Tibial nerve (tissue), 4 donors: ENCODE data around the gene NBPF4.
"Not testable (repeated sequence)": the region's sequence is repeated elsewhere in the genome, so short reads cannot be mapped to it uniquely, and the experiment has no call there.

Experiments used
- EP300 ChIP-seq, 2 donors: sonication (generic); formaldehyde crosslinking; IDR thresholded peaks; one replicate each; pipeline ENCODE4 v1.6.1; 2017; ENCODE audit warnings: antibody characterized with exemption in 2 of 2, mild to moderate bottlenecking in 1 of 2
- POLR2A ChIP-seq, 2 donors: fragments of 450-650 bp; IDR thresholded peaks; one replicate each; pipeline ENCODE4 v1.6.1; 2017; ENCODE audit warnings: antibody characterized with exemption in 2 of 2, mild to moderate bottlenecking in 2 of 2, moderate library complexity in 2 of 2
- TF ChIP-seq, protein P1 (sequence below), 5 experiments: fragments of 200-600 bp in 3 of 5; fragments of 450-650 bp in 2 of 5; sonication (generic) in 3 of 5; IDR thresholded peaks; one replicate each; pipeline ENCODE4 v1.5.1; 2016 to 2019; ENCODE audit warnings: antibody characterized with exemption in 5 of 5, mild to moderate bottlenecking in 3 of 5, moderate library complexity in 2 of 5

DNA sequence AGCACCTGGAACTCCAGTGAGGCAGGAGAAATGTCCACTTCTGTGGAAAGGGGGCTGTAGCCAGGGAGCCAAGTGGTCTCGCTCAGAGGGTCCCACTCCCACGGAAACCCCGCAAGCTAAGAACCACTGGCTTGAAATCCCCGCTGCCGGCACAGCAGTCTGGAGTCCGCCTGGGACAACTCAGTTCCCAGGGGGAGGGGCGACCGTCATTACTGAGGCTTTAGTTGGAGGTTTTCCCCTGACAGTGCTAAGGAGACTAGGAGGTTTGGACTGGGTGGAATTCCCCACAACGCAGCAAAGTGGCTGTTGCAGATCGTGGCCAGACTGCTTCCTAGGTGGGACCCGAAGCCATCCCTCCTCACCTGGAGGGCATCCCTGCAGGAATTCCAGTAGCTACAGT, 18.1 kb upstream of the NBPF4 start:
- TF ChIP-seq, protein P1, sequence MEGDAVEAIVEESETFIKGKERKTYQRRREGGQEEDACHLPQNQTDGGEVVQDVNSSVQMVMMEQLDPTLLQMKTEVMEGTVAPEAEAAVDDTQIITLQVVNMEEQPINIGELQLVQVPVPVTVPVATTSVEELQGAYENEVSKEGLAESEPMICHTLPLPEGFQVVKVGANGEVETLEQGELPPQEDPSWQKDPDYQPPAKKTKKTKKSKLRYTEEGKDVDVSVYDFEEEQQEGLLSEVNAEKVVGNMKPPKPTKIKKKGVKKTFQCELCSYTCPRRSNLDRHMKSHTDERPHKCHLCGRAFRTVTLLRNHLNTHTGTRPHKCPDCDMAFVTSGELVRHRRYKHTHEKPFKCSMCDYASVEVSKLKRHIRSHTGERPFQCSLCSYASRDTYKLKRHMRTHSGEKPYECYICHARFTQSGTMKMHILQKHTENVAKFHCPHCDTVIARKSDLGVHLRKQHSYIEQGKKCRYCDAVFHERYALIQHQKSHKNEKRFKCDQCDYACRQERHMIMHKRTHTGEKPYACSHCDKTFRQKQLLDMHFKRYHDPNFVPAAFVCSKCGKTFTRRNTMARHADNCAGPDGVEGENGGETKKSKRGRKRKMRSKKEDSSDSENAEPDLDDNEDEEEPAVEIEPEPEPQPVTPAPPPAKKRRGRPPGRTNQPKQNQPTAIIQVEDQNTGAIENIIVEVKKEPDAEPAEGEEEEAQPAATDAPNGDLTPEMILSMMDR (IDR thresholded peaks at IDR 0.05): not testable (repeated sequence)
- TF ChIP-seq EP300, POLR2A (IDR thresholded peaks at IDR 0.05): not testable (repeated sequence)
